Activated T-cell treated with anti-CD3 and anti-CD28 coated beads for 24 hours (primary cell): ENCODE measurements around the gene MEF2A.
"Not testable (repeated sequence)": the region's sequence is repeated elsewhere in the genome, so short reads cannot be mapped to it uniquely, and the experiment has no call there.

Experiments used
- DNase-seq: peaks from one replicate; pipeline ENCODE4 v3.0.0-alpha.2; 2020; ENCODE audit warnings: low read depth

The MEF2A gene

GRCh38 chr15:99651023-99651807, 85.4 kb downstream of the MEF2A start:
- no peak for DNase-seq

DNA sequence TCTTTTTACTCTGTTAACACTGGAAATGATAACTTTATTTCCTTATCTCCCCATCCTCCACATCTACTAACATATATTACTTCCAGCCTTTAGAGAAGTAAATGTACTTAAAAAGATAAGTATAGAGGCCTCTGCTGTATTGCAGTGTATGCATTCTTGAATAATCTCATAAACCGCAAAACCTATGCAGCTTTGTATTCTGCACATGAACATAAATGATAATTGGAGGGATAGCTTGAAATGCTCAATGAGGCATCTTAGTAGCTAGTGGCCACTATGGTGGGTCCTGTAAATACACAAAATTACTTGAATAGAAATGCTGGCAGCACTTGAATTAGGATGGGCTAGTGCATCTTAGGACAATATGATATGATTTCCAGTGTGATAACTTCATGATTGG, 90.4 kb downstream of the MEF2A start:
- DNase-seq = no peak

DNA sequence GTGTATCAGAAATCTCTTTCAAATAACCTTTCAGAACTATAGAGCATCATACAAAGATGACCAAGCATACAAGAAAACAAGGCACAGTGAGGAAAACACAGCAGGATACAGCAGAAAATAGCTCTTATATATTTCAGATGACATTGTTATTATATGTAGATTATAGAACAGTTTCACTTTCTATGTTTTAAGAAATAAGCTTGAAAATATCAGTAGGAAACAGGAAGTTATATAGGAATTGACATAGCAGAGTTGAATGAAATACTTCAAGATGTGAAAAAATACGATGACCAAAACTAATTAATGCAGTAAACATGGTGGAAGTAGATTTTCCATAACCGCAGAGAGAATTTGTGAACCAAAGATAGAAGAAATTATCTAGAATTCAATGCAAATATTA, 92.2 kb downstream of the MEF2A start:
- DNase-seq = no peak

- DNase-seq = no peak
These were observed 97.1 kb downstream of the MEF2A start for GRCh38 chr15:99662903-99663302.

GRCh38 chr15:99666073-99666472, 100.3 kb downstream of the MEF2A start:
- not testable (repeated sequence) for DNase-seq

- no peak for DNase-seq
These were observed 102.9 kb downstream of the MEF2A start for GRCh38 chr15:99668533-99669182.

GRCh38 chr15:99669250-99669649, 103.5 kb downstream of the MEF2A start:
- no peak for DNase-seq

- no peak for DNase-seq
These were observed 106.3 kb downstream of the MEF2A start for GRCh38 chr15:99671926-99672635.

- DNase-seq = no peak
These were observed 107.3 kb downstream of the MEF2A start for GRCh38 chr15:99673111-99673510.

DNA sequence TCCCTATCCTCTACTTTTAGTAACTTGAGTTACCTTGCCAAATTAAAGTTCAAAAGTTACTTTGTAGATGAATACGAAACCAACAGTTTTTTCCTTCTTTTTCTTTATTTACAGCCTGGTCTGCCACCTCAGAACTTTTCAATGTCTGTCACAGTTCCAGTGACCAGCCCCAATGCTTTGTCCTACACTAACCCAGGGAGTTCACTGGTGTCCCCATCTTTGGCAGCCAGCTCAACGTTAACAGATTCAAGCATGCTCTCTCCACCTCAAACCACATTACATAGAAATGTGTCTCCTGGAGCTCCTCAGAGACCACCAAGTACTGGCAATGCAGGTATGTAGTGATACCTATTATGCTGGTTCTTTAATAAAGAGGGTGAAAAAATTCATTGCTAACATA, 108.5 kb downstream of the MEF2A start:
- DNase-seq = no peak

- no peak for DNase-seq
These were observed 111.9 kb downstream of the MEF2A start for GRCh38 chr15:99677540-99678134.

DNA sequence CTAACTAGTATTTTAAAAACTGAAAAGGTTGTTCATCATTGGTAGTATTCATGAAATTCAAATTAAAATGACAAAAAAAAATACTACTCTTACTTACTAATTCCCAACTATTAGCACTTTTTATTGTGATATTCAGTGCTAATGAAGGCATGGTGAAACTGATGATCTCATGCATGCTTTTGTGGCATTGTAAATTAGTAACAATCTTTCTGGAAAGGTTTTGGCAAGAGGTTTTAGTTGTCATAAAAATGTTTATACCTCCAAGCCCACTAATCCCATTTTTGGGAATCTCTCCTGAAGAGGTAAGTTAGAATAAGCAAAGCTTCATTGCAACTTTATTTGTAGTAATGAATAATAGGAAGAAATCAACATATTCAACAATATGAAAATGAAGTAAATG, 114.5 kb downstream of the MEF2A start:
- DNase-seq = no peak

DNA sequence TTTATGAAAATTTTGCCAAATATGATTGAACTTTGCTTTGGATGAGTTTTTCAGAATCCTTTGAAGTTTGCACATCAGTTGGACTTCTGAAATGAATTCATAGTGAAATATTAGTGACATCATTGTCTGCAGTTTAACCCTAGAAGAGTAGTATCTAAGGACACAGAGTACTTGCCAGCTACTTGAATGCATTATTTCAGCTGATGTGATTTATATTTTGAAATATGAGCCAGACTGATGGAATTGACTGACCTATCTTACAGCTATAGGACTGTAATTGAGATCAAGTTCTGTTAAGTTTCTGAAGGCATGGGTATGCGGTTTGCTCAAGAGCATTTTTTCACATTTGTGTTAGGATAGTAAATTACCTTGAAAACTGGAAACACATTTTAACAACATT, 116.2 kb downstream of the MEF2A start:
- DNase-seq = no peak

GRCh38 chr15:99682455-99682854, 116.7 kb downstream of the MEF2A start:
- no peak for DNase-seq

GRCh38 chr15:99683000-99683670, 117.4 kb downstream of the MEF2A start:
- DNase-seq = no peak

GRCh38 chr15:99686290-99686689, 120.5 kb downstream of the MEF2A start:
- DNase-seq = no peak

- no peak for DNase-seq
These were observed 127.0 kb downstream of the MEF2A start for GRCh38 chr15:99692825-99693224.

DNA sequence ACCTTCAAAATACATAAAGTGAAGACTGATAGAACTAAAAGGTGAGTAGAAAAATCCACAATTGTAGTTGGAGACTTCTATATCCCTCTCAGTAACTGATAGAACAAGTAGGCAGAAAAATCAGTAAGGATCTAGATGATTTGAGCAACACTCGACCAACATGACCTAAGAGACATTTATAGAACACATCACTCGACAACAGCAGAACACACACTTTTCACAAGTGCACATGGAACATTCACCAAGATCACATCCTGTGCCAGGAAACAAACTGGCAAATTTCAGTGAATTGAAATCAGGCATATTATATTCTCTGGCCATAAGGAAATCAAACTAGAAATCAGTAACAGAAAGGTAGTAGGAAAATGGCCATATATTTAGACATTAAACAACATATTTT, 130.3 kb downstream of the MEF2A start:
- DNase-seq = no peak

DNA sequence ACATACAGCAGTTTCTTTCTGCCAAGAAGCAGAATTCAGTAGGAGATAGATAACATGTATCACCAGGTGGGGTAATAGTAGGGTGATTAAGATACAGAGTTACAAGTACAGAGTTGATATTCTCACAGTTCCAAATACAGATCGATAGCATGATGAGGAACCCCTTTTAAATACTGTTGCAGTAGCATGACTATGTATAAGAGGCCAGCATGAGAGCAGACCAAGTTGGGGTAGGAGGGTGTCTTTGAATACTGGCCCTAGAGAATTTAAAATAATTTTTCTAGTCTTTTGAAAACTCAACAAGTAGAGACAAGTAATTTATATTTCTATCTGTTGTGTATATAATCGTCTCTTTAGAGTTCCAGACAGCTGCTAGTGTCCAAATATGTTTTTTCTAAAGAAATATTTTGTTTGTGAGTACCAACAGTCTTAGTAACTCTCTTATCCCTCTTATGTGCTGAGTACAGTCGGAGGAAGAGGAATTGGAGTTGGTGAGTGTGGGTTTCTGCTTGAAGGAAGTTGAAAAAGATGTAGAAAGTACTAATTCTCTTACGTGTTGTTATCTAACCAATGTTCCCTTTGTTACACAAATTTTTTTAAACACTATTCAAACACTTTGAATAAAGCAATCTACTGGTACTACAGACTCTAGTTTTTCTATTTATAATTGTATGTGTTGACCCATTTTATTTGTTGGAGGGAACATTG, 137.3 kb downstream of the MEF2A start:
- no peak for DNase-seq

- no peak for DNase-seq
These were observed 138.0 kb downstream of the MEF2A start for GRCh38 chr15:99703603-99704443.

- DNase-seq = peak; percentile 33
These were observed 138.7 kb downstream of the MEF2A start for GRCh38 chr15:99704444-99704838.
